ENCODE data around the gene IFNL2. TPM values are rescaled to one million over a fixed set of nuclear protein-coding genes. Genes with fewer than 3 reads are reported as not detected.
A peak's percentile ranks its signal among the peaks of the same experiment; 100 is the strongest.
"Not testable (repeated sequence)": the region's sequence is repeated elsewhere in the genome, so short reads cannot be mapped to it uniquely, and the experiment has no call there.

IFNL2 gene
- total and polyA plus RNA-seq, 9 donors, result not detected

- TF ChIP-seq POLR2A (IDR thresholded peaks at IDR 0.05), result no peak
- TF ChIP-seq CTCF (IDR thresholded peaks at IDR 0.05), result no peak
- no peak for TF ChIP-seq EP300 (IDR thresholded peaks at IDR 0.05)
- H3K27me3 ChIP-seq, result no peaks in the 10 kb centered on the region
- no peaks in the 10 kb centered on the region for H3K36me3 ChIP-seq
- no peak for DNase-seq
- intact Hi-C loops (cut with DNase I), result no loop called here
- no peak overlapping the region for H3K4me3 ChIP-seq
- no peak overlapping the region for H3K27ac ChIP-seq
- no peaks in the 10 kb centered on the region for H3K9me3 ChIP-seq
- H3K4me1 ChIP-seq (ENCODE audit: insufficient read depth), result no peaks in the 10 kb centered on the region
- WGBS, 3 donors, result 82 to 84% (median 82%) methylated on average over 6 of the region's 6 CpGs
Measured at GRCh38 chr19:39238944-39239343, 29.3 kb upstream of the IFNL2 start.

- intact Hi-C loops (cut with DNase I), result no loop called here
Measured at GRCh38 chr19:39240421-39240820, 27.8 kb upstream of the IFNL2 start.

GRCh38 chr19:39243741-39244140, 24.5 kb upstream of the IFNL2 start:
- H3K4me1 ChIP-seq (ENCODE audit: insufficient read depth); H3K36me3 ChIP-seq; intact Hi-C loops (cut with DNase I); H3K9me3 ChIP-seq; H3K27me3 ChIP-seq; DNase-seq; H3K4me3 ChIP-seq; H3K27ac ChIP-seq: not testable (repeated sequence)
- 67 to 77% (median 74%) methylated on average over 11 to 13 of the region's 13 CpGs for WGBS, 3 donors

More at GRCh38 chr19:39240421-39240820, 27.8 kb upstream of the IFNL2 start:
- Histone ChIP-seq H3K4me3 (no peak overlapping the region), H3K9me3 (no peaks in the 10 kb centered on the region), H3K4me1 (ENCODE audit: insufficient read depth) (no peaks in the 10 kb centered on the region), H3K27ac (no peak overlapping the region), H3K27me3 (no peaks in the 10 kb centered on the region), H3K36me3 (no peaks in the 10 kb centered on the region)
- no peak for DNase-seq
- 89 to 93% (median 92%) methylated on average over 7 of the region's 7 CpGs for WGBS, 3 donors
- TF ChIP-seq CTCF (IDR thresholded peaks at IDR 0.05) (no peak), EP300 (IDR thresholded peaks at IDR 0.05) (no peak), POLR2A (IDR thresholded peaks at IDR 0.05) (no peak)

GRCh38 chr19:39244410-39245100, 23.6 kb upstream of the IFNL2 start, which contains the start of gene IFNL3:
Gene IFNL3 (minus strand): TSS chr19:39245006. CDS start chr19:39244967, 39 bp downstream.
- 79 to 94% (median 81%) methylated on average over 8 to 11 of the region's 12 CpGs for WGBS, 3 donors
- H3K36me3 ChIP-seq; H3K9me3 ChIP-seq; H3K27ac ChIP-seq; H3K4me1 ChIP-seq (ENCODE audit: insufficient read depth); DNase-seq; H3K27me3 ChIP-seq; H3K4me3 ChIP-seq; intact Hi-C loops (cut with DNase I): not testable (repeated sequence)

GRCh38 chr19:39245166-39245565, 23.0 kb upstream of the IFNL2 start:
- H3K4me3 ChIP-seq; H3K27ac ChIP-seq; DNase-seq; H3K9me3 ChIP-seq; H3K36me3 ChIP-seq; H3K27me3 ChIP-seq; intact Hi-C loops (cut with DNase I); H3K4me1 ChIP-seq (ENCODE audit: insufficient read depth): not testable (repeated sequence)
- WGBS, 3 donors, result no CpG with 5 or more reads among the region's 1 CpG

GRCh38 chr19:39246951-39247669, 21.1 kb upstream of the IFNL2 start:
- Histone ChIP-seq H3K27me3 (no peaks in the 10 kb centered on the region), H3K4me1 (ENCODE audit: insufficient read depth) (no peaks in the 10 kb centered on the region), H3K27ac (no peak overlapping the region), H3K36me3 (no peaks in the 10 kb centered on the region), H3K4me3 (no peak overlapping the region), H3K9me3 (no peaks in the 10 kb centered on the region)
- intact Hi-C loops (cut with DNase I), result no loop called here
- DNase-seq, result peak in 1 of 5 donors; percentile 18
- TF ChIP-seq EP300 (IDR thresholded peaks at IDR 0.05) (no peak), POLR2A (IDR thresholded peaks at IDR 0.05) (no peak)
- 12 to 15% (median 13%) methylated on average over 28 to 42 of the region's 42 CpGs for WGBS, 3 donors
